Activated T-cell treated with anti-CD3 and anti-CD28 coated beads for 4 hours (primary cell): ENCODE results near the gene BNC2.

Experiments
- DNase-seq: peaks from one replicate; pipeline ENCODE4 v3.0.0-alpha.2; 2020

The BNC2 gene

GRCh38 chr9:16527573-16527972 is 342.9 kb downstream of the BNC2 start:
- no peak for DNase-seq

DNA sequence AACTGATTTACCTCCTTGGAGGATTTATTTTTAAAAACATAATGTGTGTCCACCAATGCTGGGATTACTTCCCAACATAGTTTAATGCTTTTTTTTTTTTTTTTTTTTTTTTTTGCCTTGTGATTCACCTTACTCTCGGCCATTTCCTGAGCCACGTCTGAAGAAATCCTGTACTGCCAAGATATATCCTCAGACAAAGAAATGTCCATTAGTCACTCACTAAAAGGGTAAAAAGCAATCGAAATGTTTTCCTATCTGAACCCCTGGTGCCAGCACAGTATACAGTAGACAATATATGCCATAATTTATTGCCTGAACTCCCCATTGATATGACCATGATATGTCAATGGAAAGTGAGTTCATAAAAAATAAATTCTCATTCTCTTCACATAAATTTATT is 344.1 kb downstream of the BNC2 start:
- no peak for DNase-seq

- DNase-seq, result no peak
Observed at GRCh38 chr9:16524823-16525222, 345.6 kb downstream of the BNC2 start.

DNA sequence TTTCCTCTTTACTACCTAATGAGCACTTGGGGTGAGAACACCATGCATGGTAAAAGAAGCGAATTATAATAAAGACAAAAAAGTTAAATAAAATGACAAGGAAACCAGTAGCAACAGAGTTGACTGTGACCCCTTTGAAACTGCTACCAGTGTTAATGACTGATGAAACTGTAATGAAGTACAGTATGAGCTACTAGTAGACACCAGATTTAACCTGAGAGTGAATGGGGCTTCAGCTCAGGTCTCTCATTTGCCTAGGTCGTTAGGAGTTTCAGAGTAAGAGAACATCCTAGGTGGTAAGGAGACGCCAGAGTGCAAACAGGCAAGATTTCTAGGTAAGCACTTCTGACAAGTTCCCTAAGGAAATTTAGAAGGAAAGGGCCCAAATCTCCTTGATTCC is 346.4 kb downstream of the BNC2 start:
- DNase-seq, result no peak

- DNase-seq, result no peak
Observed at GRCh38 chr9:16521868-16522411, 348.5 kb downstream of the BNC2 start.

DNA sequence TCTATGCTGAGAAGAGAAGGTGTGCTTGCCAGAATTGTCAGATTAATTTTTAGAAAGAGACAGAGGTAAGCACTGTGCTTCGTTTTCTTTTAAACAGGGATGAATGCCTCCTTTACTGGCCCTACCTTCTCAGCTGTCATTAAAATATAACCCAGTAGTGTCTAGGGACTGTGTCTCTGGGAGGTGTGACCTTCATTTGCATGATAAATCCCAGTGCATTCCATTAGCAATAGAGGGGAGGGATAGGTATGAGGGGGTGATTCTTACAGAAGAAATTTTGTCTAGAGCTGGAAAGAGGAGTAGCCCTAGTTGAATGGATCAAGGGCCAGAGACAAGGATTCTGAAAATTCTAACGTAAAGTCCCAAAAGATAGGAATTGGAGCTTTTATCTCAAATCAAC is 351.5 kb downstream of the BNC2 start:
- no peak for DNase-seq

DNA sequence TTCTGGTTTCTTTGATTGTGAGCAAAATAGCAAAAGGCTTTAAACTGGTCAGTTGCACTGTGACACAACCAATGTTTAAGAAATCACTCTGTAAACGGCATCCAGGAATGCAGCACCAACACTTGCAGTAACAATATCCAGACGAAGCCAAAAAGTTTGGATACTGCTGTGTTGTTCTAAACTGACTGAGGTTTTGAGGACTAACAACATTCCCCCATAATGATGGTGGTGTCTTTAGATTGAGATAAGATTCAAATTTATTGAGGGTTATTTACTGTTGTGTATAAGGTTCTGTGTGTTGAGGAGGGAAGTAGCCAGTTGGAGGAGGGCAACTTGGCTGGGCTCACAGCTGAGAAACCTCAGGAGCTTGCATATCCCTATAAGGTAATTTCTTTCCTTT is 353.6 kb downstream of the BNC2 start:
- DNase-seq, result no peak

GRCh38 chr9:16515879-16516301 is 354.6 kb downstream of the BNC2 start:
- DNase-seq, result no peak

DNA sequence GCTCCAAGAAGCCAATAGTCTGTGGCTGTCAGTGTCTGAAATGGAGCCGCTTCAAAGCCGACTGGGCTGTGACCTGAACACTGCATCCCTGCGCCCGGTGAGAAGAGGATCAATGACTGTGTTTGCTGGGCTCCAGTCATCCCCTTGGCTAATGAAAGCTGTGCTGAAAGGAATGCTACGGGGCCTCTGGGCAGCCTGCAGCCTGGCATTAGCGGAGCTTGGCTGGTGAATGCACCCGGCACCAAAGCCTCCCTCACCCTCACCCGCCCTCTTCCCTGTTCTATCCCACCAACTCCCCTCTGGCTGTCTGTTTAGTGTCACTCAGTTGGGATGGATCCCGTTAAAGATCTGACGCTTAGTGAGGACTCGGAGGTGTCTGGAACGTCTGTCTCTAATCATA is 355.3 kb downstream of the BNC2 start:
- DNase-seq, result no peak

GRCh38 chr9:16514131-16514530 is 356.3 kb downstream of the BNC2 start:
- no peak for DNase-seq

- DNase-seq, result no peak
Observed at GRCh38 chr9:16512281-16512680, 358.2 kb downstream of the BNC2 start.

- no peak for DNase-seq
Observed at GRCh38 chr9:16510482-16510881, 360.0 kb downstream of the BNC2 start.

DNA sequence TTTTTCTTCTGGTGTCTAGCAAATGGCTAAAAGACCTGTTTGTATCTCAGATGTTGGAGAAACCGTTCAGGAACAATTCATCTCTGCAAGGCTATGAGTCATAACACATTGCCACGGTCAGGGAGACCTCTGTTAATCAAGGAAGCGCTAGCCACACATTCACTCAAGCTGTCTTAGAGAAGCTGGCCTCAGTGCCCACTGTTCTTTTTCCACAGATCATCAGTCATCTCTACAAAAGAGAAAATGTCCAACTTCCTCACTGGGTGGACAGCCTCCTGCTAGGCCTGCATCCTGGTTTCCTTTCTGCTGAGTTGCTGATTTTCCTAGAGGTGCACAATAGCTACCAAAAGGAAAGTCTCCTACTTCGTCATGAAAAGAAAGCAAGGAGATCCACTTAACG is 360.5 kb downstream of the BNC2 start:
- DNase-seq, result no peak

- DNase-seq, result no peak
Observed at GRCh38 chr9:16505199-16505598, 365.3 kb downstream of the BNC2 start.

- DNase-seq, result no peak
Observed at GRCh38 chr9:16501726-16502125, 368.7 kb downstream of the BNC2 start.

- no peak for DNase-seq
Observed at GRCh38 chr9:16501141-16501540, 369.3 kb downstream of the BNC2 start.

GRCh38 chr9:16500386-16500785 is 370.1 kb downstream of the BNC2 start:
- no peak for DNase-seq

DNA sequence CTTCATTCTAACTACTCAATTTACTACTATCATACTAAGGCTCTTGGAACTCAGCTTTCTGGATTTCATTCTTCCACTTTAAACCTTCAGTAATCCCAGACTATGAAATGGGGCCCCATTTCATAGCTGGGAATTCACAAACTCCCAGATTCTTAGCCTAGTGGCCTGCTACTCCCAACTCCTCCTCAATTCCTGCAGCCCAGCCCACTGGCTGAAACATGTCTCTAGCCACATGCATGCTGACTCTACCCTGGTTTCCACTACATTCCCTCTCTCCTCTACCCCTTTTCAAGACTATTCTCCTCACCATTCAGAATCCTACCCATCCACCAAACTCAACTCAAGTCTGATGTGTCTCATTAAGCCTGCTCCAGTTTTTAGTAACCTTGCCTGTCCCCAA is 370.6 kb downstream of the BNC2 start:
- DNase-seq, result no peak

- no peak for DNase-seq
Observed at GRCh38 chr9:16496908-16497307, 373.6 kb downstream of the BNC2 start.

DNA sequence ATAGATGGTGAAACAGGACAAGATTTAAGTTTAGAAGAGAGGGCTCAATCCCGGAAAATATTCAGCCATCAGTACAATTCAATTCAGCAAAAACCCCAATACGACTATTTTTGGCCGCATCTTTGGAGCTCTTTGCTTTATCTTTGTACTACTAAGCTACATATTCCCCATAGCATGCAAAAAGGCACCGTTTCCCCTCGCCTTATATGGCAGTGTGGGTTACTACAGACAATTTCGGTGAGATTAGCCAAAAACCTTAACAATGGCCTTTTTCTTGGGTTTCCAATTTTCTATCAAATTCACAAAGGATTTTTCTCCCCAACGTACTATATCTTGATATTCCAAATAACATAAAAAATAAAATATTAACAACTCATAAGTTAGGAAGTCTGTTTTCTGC is 382.6 kb downstream of the BNC2 start:
- no peak for DNase-seq

GRCh38 chr9:16485575-16486321 is 384.7 kb downstream of the BNC2 start:
- no peak for DNase-seq

DNA sequence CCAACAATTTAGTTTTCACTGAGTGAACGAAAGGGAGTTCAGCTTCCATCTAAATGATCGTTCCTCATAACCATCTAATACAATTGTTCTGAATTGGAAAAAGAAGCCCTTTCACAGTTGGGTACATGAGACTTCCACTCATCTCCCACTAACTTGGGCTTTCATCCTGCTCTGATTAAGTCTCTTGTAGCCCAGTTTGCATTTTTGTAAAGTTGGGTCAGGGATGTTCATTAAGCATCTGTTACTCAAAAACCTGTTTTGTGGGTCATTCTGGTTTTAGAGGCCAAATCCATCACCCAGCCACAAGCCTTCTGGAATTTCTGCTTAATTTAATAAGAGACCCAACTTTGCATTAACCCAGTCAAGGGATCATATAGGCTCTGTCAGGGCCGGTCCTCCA is 385.3 kb downstream of the BNC2 start:
- DNase-seq, result no peak

DNA sequence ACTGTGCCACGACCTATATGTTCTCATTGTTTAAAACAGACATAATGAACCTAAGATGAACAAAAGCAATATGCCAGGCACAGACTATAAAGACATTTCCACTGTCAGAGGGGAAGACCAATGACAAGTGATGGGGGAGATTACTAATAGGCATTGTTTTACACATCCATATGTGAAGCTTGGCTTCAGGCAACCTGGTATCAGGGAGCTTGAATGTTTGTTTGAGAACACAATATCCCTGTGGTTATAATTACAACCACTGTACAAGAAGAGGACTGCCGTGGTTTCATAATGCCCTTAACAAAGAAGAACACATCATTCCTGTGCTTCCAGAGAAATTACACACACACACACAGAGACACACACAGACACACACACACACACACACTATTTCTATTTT is 385.7 kb downstream of the BNC2 start:
- no peak for DNase-seq

GRCh38 chr9:16484180-16484579 is 386.3 kb downstream of the BNC2 start:
- DNase-seq, result no peak

GRCh38 chr9:16482764-16483163 is 387.7 kb downstream of the BNC2 start:
- no peak for DNase-seq
